Renal cortex interstitium (tissue), 11 donors: Measurements from ENCODE around the gene HECTD1. TPM values are rescaled to one million over a fixed set of nuclear protein-coding genes. Genes with fewer than 3 reads are reported as not detected.
"Not testable (repeated sequence)": the region's sequence is repeated elsewhere in the genome, so short reads cannot be mapped to it uniquely, and the experiment has no call there.

Source experiments
- DNase-seq, 11 donors: peaks; one replicate each; pipeline ENCODE4 v3.0.0-alpha.2; 2013; ENCODE audit warnings: low read depth in 9 of 11, low spot score in 4 of 11; ENCODE audit errors: extremely low read depth in 1 of 11
- polyA plus RNA-seq, 3 donors: library from polyadenylated mRNA; unstranded; fragments of 120-200 nt; gene quantifications; one replicate each; pipeline ENCODE4 v1.2.1, GENCODE V29; 2013; ENCODE audit not compliant: insufficient read length in 3 of 3

Gene HECTD1
- polyA plus RNA-seq, 3 donors: 165 to 195 (median 170) TPM

GRCh38 chr14:31083781-31084180, 123.8 kb downstream of the HECTD1 start:
- DNase-seq: no peak

- DNase-seq: no peak
Observed at GRCh38 chr14:31080484-31080883, 127.1 kb downstream of the HECTD1 start.

GRCh38 chr14:31080056-31080455, 127.5 kb downstream of the HECTD1 start:
- DNase-seq: no peak

- no peak for DNase-seq
Observed at GRCh38 chr14:31078766-31079165, 128.8 kb downstream of the HECTD1 start.

GRCh38 chr14:31075144-31075543, 132.4 kb downstream of the HECTD1 start:
- DNase-seq: no peak

GRCh38 chr14:31071151-31071550, 136.4 kb downstream of the HECTD1 start:
- no peak for DNase-seq

- no peak for DNase-seq
Observed at GRCh38 chr14:31070431-31070830, 137.2 kb downstream of the HECTD1 start.

- DNase-seq: no peak
Observed at GRCh38 chr14:31069343-31069742, 138.2 kb downstream of the HECTD1 start.

- no peak for DNase-seq
Observed at GRCh38 chr14:31068235-31068634, 139.4 kb downstream of the HECTD1 start.

GRCh38 chr14:31062908-31063307, 144.7 kb downstream of the HECTD1 start:
- not testable (repeated sequence) for DNase-seq

- no peak for DNase-seq
Observed at GRCh38 chr14:31060253-31060875, 147.2 kb downstream of the HECTD1 start.

- DNase-seq: peak in 1 of 11 donors; percentile 7
Observed at GRCh38 chr14:31059152-31059924, 148.3 kb downstream of the HECTD1 start.

GRCh38 chr14:31057701-31058364, 149.8 kb downstream of the HECTD1 start:
- no peak for DNase-seq

GRCh38 chr14:31057035-31057434, 150.6 kb downstream of the HECTD1 start:
- no peak for DNase-seq

- not testable (repeated sequence) for DNase-seq
Observed at GRCh38 chr14:31052905-31053586, 154.5 kb downstream of the HECTD1 start.

GRCh38 chr14:31051511-31051910, 156.1 kb downstream of the HECTD1 start:
- no peak for DNase-seq

GRCh38 chr14:31051023-31051422, 156.6 kb downstream of the HECTD1 start:
- no peak for DNase-seq
